H1 (cell line): ENCODE results near the gene SPATA13. TPM values are rescaled to one million over a fixed set of nuclear protein-coding genes. Genes with fewer than 3 reads are reported as not detected.

ENCODE experiments used
- CTBP2 ChIP-seq: IDR thresholded peaks from 2 replicates; pipeline ENCODE4 v1.7.0; 2011; ENCODE audit warnings: borderline replicate concordance, mild to moderate bottlenecking, moderate library complexity, mixed read lengths, low read length; ENCODE audit not compliant: insufficient read depth, insufficient read length
- SP2 ChIP-seq: IDR thresholded peaks from 2 replicates; pipeline ENCODE4 v1.6.1; 2012; ENCODE audit warnings: mild to moderate bottlenecking, low read length, inconsistent platforms
- SP4 ChIP-seq: IDR thresholded peaks from 2 replicates; pipeline ENCODE4 v1.6.1; 2012; ENCODE audit warnings: low read length, inconsistent platforms
- SRF ChIP-seq: IDR thresholded peaks from 2 replicates; pipeline ENCODE4 v1.6.1; 2011; ENCODE audit warnings: mild to moderate bottlenecking, low read depth, low read length, moderate library complexity
- TEAD4 ChIP-seq: IDR thresholded peaks from 2 replicates; pipeline ENCODE4 v1.6.1; 2012; ENCODE audit warnings: low read depth, low read length, inconsistent platforms, mixed read lengths
- polyA plus RNA-seq, 7 experiments: library from polyadenylated mRNA; depleted of rRNA in 3 of 7; stranded (reverse) in 5 of 7; unstranded in 2 of 7; fragments of >200 nt in 5 of 7; fragments of 200-250 nt in 2 of 7; gene quantifications; 1 replicate in 5 of 7; 2 replicates in 1 of 7; 4 replicates in 1 of 7; pipeline versions ENCODE4 v1.2.1 to v1.2.3, GENCODE V29; 2011 to 2013; ENCODE audit warnings: missing spikeins in 2 of 7, mixed read lengths in 2 of 7
- total RNA-seq: library from RNA; stranded (reverse); fragmentation: NEBNext Ultra II Directional; extraction: Animal tissue kit (Norgen Biotek cat#: 25700); gene quantifications from 2 replicates; pipeline ENCODE4 v1.2.1, GENCODE V29; 2021
- TF ChIP-seq, protein P1 (sequence below): IDR thresholded peaks from 2 replicates; pipeline ENCODE4 v1.6.1; 2012; ENCODE audit warnings: low read length, inconsistent platforms
- TF ChIP-seq, protein P2 (sequence below): IDR thresholded peaks from 2 replicates; pipeline ENCODE4 v1.6.1; 2012; ENCODE audit warnings: inconsistent platforms

Gene SPATA13
- total and polyA plus RNA-seq, 2 of the 8 experiments (the other 6 are each of a cell fraction or from before 2014, with no cell fraction given): 12.6 to 30.9 TPM

DNA sequence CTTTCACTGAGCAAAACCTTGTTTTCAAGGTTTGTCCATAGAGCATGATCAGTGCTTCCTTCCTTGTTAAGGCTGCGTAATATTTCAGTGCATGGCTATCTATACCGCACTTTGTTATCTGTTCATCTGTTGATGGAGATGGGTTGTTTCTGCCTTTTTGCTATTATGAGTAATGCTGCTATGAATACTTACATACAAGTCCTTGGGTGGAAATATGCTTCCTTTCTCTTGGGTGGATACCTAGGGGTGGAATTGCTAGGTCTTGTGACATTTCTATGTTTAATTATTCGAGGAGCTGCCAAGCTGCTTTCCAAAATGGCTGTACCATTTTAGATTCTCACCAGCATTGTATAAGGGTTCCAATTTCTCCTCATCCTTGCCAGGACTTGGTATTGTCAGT is 70.9 kb downstream of the SPATA13 start (continued):
- no peak for TF ChIP-seq TEAD4
- TF ChIP-seq SRF: no peak
- no peak for TF ChIP-seq CTBP2
- TF ChIP-seq, protein P1, sequence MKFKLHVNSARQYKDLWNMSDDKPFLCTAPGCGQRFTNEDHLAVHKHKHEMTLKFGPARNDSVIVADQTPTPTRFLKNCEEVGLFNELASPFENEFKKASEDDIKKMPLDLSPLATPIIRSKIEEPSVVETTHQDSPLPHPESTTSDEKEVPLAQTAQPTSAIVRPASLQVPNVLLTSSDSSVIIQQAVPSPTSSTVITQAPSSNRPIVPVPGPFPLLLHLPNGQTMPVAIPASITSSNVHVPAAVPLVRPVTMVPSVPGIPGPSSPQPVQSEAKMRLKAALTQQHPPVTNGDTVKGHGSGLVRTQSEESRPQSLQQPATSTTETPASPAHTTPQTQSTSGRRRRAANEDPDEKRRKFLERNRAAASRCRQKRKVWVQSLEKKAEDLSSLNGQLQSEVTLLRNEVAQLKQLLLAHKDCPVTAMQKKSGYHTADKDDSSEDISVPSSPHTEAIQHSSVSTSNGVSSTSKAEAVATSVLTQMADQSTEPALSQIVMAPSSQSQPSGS: no peak
- TF ChIP-seq, protein P2, sequence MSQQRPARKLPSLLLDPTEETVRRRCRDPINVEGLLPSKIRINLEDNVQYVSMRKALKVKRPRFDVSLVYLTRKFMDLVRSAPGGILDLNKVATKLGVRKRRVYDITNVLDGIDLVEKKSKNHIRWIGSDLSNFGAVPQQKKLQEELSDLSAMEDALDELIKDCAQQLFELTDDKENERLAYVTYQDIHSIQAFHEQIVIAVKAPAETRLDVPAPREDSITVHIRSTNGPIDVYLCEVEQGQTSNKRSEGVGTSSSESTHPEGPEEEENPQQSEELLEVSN: no peak
- no peak for TF ChIP-seq SP4
- no peak for TF ChIP-seq SP2
- TF ChIP-seq, all 59 proteins: peak for 0
